Middle frontal gyrus (tissue), 1 donor: Measurements from ENCODE around the gene WDR27.

Experiments used
- DNase-seq: peaks from one replicate; pipeline ENCODE4 v3.0.0-alpha.2; 2015; ENCODE audit warnings: low spot score; ENCODE audit errors: extremely low spot score

Gene WDR27

GRCh38 chr6:169641461-169642085 is 60.3 kb downstream of the WDR27 start:
- DNase-seq = no peak

- DNase-seq = no peak
These were observed 60.8 kb downstream of the WDR27 start for GRCh38 chr6:169640983-169641382.

GRCh38 chr6:169640351-169640852 is 61.4 kb downstream of the WDR27 start:
- DNase-seq = no peak

- no peak for DNase-seq
These were observed 62.1 kb downstream of the WDR27 start for GRCh38 chr6:169639653-169640278.

GRCh38 chr6:169638915-169639314 is 62.9 kb downstream of the WDR27 start:
- no peak for DNase-seq

GRCh38 chr6:169638388-169638787 is 63.4 kb downstream of the WDR27 start:
- DNase-seq = no peak

- DNase-seq = no peak
These were observed 66.5 kb downstream of the WDR27 start for GRCh38 chr6:169635345-169635744.

GRCh38 chr6:169632841-169633240 is 69.0 kb downstream of the WDR27 start:
- no peak for DNase-seq

- DNase-seq = no peak
These were observed 72.6 kb downstream of the WDR27 start for GRCh38 chr6:169629256-169629655.

GRCh38 chr6:169627736-169628607 is 73.9 kb downstream of the WDR27 start:
- DNase-seq = no peak

- no peak for DNase-seq
These were observed 75.2 kb downstream of the WDR27 start for GRCh38 chr6:169626649-169627048.

GRCh38 chr6:169626169-169626568 is 75.7 kb downstream of the WDR27 start:
- DNase-seq = no peak

GRCh38 chr6:169625376-169625775 is 76.5 kb downstream of the WDR27 start:
- DNase-seq = no peak

GRCh38 chr6:169624785-169625184 is 77.0 kb downstream of the WDR27 start:
- no peak for DNase-seq

- no peak for DNase-seq
These were observed 77.9 kb downstream of the WDR27 start for GRCh38 chr6:169623975-169624374.

- DNase-seq = no peak
These were observed 78.5 kb downstream of the WDR27 start for GRCh38 chr6:169623343-169623742.

GRCh38 chr6:169622618-169623017 is 79.2 kb downstream of the WDR27 start:
- no peak for DNase-seq

- no peak for DNase-seq
These were observed 80.5 kb downstream of the WDR27 start for GRCh38 chr6:169621311-169621710.

GRCh38 chr6:169620171-169621130 is 81.4 kb downstream of the WDR27 start:
- no peak for DNase-seq

- DNase-seq = no peak
These were observed 82.2 kb downstream of the WDR27 start for GRCh38 chr6:169619650-169620049.
